AG09309 (cell line): ENCODE measurements around the gene PRDM8.

Source experiments
- DNase-seq: peaks from one replicate; pipeline ENCODE4 v3.0.0-alpha.2; 2010; ENCODE audit warnings: low read depth
- H3K4me3 ChIP-seq: 2 replicates; pipeline ENCODE4 v1.5.1; 2011; ENCODE audit warnings: mild to moderate bottlenecking, low read depth, low read length, moderate library complexity; ENCODE audit not compliant: control insufficient read depth
- CTCF ChIP-seq: IDR thresholded peaks from 2 replicates; pipeline ENCODE4 v1.5.1; 2011; ENCODE audit warnings: mild to moderate bottlenecking, low read depth, low read length, inconsistent platforms; ENCODE audit not compliant: insufficient read depth, control insufficient read depth; ENCODE audit errors: missing control alignments

The PRDM8 gene

GRCh38 chr4:80201252-80202151, 4.2 kb downstream of the PRDM8 start:
- H3K4me3 ChIP-seq = peak overlapping the region; percentile 67
- no peak for TF ChIP-seq CTCF
- DNase-seq = no peak

- DNase-seq = no peak
- peak; percentile 74 for TF ChIP-seq CTCF
- H3K4me3 ChIP-seq = peak overlapping the region; percentile 67
Measured at GRCh38 chr4:80202190-80202711, 4.9 kb downstream of the PRDM8 start.

GRCh38 chr4:80202741-80203553, 5.6 kb downstream of the PRDM8 start:
- peak overlapping the region; percentile 67 for H3K4me3 ChIP-seq
- DNase-seq = no peak
- TF ChIP-seq CTCF = no peak

GRCh38 chr4:80204433-80205011, 7.2 kb downstream of the PRDM8 start:
- DNase-seq = no peak
- H3K4me3 ChIP-seq = no peak overlapping the region

GRCh38 chr4:80206111-80206510, 8.8 kb downstream of the PRDM8 start:
- no peak overlapping the region for H3K4me3 ChIP-seq
- no peak for DNase-seq
- TF ChIP-seq CTCF = no peak

More at GRCh38 chr4:80204433-80205011, 7.2 kb downstream of the PRDM8 start:
- TF ChIP-seq CTCF = no peak

- DNase-seq = no peak
- no peak for TF ChIP-seq CTCF
- no peak overlapping the region for H3K4me3 ChIP-seq
Measured at GRCh38 chr4:80206521-80207171, 9.3 kb downstream of the PRDM8 start.
